SK-N-SH (cell line): ENCODE measurements around the gene GNAS.

ENCODE experiments used
- POLR2AphosphoS5 ChIP-seq: IDR thresholded peaks from 2 replicates; pipeline ENCODE4 v1.6.1; 2012; ENCODE audit warnings: low read depth, low read length
- SIN3A ChIP-seq: IDR thresholded peaks from 2 replicates; pipeline ENCODE4 v1.6.1; 2012; ENCODE audit warnings: low read depth, mild to moderate bottlenecking, low read length, moderate library complexity, borderline replicate concordance
- TAF1 ChIP-seq: IDR thresholded peaks from 2 replicates; pipeline ENCODE4 v1.6.1; 2012; ENCODE audit warnings: low read depth, mild to moderate bottlenecking, low read length, moderate library complexity, borderline replicate concordance
- TCF12 ChIP-seq: IDR thresholded peaks from 2 replicates; pipeline ENCODE4 v1.4.0; 2012
- YY1 ChIP-seq: IDR thresholded peaks from 2 replicates; pipeline ENCODE4 v1.4.0; 2012; ENCODE audit warnings: low read depth, mild to moderate bottlenecking
- TF ChIP-seq, protein P1 (sequence below): fragments of 200-600 bp; sonication (generic); IDR thresholded peaks from 2 replicates; pipeline ENCODE4 v1.6.1; 2017; ENCODE audit warnings: antibody characterized with exemption, mild to moderate bottlenecking, moderate library complexity
- TF ChIP-seq, protein P2 (sequence below): IDR thresholded peaks from 2 replicates; pipeline ENCODE4 v1.4.0; 2012; ENCODE audit warnings: low read depth
- TF ChIP-seq, protein P3 (sequence below): IDR thresholded peaks from 2 replicates; pipeline ENCODE4 v1.4.0; 2012; ENCODE audit warnings: low read depth, borderline replicate concordance

DNA sequence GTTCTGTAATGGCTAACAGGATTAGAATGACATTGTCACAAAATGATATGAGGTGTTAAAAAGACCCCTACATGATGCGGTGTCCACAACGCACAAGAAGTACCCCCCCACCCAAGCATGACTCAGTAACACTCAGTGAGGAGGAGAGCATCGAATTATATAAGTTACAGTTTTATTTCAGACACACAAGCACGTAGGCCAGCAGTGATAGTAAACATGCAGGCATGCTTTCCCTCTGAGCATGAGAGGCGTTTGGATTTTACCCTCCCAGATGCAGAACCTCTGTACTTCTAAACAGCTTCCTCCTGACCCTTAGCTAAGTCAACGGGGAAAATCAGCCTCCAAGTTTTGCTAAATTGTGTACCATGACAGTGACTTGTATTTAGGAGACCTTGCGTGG, 23.9 kb downstream of the GNAS start:
- TF ChIP-seq, protein P1, sequence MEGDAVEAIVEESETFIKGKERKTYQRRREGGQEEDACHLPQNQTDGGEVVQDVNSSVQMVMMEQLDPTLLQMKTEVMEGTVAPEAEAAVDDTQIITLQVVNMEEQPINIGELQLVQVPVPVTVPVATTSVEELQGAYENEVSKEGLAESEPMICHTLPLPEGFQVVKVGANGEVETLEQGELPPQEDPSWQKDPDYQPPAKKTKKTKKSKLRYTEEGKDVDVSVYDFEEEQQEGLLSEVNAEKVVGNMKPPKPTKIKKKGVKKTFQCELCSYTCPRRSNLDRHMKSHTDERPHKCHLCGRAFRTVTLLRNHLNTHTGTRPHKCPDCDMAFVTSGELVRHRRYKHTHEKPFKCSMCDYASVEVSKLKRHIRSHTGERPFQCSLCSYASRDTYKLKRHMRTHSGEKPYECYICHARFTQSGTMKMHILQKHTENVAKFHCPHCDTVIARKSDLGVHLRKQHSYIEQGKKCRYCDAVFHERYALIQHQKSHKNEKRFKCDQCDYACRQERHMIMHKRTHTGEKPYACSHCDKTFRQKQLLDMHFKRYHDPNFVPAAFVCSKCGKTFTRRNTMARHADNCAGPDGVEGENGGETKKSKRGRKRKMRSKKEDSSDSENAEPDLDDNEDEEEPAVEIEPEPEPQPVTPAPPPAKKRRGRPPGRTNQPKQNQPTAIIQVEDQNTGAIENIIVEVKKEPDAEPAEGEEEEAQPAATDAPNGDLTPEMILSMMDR, result no peak
- TF ChIP-seq, protein P2, sequence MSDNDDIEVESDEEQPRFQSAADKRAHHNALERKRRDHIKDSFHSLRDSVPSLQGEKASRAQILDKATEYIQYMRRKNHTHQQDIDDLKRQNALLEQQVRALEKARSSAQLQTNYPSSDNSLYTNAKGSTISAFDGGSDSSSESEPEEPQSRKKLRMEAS, result no peak
- TF ChIP-seq YY1 (no peak), POLR2AphosphoS5 (no peak), TAF1 (no peak), SIN3A (no peak), TCF12 (no peak)
- TF ChIP-seq, protein P3, sequence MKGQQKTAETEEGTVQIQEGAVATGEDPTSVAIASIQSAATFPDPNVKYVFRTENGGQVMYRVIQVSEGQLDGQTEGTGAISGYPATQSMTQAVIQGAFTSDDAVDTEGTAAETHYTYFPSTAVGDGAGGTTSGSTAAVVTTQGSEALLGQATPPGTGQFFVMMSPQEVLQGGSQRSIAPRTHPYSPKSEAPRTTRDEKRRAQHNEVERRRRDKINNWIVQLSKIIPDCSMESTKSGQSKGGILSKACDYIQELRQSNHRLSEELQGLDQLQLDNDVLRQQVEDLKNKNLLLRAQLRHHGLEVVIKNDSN, result no peak
